ENCODE data around the gene OSER1. TPM values are rescaled to one million over a fixed set of nuclear protein-coding genes. Genes with fewer than 3 reads are reported as not detected.

Gene OSER1
- total and polyA plus RNA-seq, 9 of the 15 experiments (the other 6 are each of a cell fraction or from before 2014, with no cell fraction given): 15.5 to 57.3 (median 19.9) TPM

DNA sequence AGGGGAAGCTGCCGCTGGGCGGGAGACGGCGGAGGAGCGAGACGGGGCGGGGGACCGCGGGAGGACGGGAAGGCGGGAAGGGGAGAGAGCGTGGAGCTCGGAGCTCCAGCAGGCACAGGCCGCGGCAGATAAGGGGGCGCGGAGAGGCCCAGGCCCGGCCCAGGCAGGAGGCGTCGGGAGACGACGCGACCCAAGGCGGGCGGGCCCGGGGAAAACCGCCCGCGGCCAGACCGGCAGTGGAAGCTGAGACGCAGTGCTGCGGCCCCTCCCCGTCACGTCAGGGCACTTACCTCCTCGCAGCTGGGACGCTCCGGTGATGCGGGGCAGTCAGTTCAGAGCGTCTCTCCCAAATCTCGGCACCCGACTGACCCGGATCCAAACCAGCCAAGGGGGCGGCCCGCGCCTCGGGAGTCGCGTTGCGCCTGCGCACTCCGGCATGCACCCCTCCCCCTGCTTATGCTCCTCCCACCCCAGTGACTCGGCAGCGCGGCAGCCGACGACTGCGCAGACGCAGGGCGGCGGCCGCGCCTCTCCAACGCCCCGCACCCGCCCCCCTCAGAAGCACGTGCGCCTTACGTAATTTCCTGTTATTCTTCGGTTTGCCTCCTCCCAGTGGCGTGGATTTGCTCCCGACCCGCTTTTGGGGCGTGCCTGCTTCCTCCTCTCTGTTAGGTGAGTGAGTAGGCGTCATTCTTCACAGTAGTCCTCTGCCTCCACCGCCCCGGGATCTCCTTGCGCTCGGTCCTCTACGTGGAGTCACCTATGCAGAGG lies at the start of gene OSER1 (continued):
- TF ChIP-seq, protein P1, sequence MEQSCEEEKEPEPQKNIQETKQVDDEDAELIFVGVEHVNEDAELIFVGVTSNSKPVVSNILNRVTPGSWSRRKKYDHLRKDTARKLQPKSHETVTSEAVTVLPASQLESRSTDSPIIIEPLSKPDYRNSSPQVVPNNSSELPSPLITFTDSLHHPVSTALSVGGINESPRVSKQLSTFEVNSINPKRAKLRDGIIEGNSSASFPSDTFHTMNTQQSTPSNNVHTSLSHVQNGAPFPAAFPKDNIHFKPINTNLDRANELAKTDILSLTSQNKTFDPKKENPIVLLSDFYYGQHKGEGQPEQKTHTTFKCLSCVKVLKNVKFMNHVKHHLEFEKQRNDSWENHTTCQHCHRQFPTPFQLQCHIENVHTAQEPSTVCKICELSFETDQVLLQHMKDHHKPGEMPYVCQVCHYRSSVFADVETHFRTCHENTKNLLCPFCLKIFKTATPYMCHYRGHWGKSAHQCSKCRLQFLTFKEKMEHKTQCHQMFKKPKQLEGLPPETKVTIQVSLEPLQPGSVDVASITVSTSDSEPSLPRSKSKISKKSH (CRISPR knock-in tag; IDR thresholded peaks at IDR 0.05): no peak
- no peak for TF ChIP-seq ZNF217 (CRISPR knock-in tag; IDR thresholded peaks at IDR 0.05)
- no peak for TF ChIP-seq BDP1 (IDR thresholded peaks at IDR 0.05; ENCODE audit: insufficient read depth, insufficient read length)
- TF ChIP-seq, protein P2, sequence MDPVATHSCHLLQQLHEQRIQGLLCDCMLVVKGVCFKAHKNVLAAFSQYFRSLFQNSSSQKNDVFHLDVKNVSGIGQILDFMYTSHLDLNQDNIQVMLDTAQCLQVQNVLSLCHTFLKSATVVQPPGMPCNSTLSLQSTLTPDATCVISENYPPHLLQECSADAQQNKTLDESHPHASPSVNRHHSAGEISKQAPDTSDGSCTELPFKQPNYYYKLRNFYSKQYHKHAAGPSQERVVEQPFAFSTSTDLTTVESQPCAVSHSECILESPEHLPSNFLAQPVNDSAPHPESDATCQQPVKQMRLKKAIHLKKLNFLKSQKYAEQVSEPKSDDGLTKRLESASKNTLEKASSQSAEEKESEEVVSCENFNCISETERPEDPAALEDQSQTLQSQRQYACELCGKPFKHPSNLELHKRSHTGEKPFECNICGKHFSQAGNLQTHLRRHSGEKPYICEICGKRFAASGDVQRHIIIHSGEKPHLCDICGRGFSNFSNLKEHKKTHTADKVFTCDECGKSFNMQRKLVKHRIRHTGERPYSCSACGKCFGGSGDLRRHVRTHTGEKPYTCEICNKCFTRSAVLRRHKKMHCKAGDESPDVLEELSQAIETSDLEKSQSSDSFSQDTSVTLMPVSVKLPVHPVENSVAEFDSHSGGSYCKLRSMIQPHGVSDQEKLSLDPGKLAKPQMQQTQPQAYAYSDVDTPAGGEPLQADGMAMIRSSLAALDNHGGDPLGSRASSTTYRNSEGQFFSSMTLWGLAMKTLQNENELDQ (CRISPR knock-in tag; IDR thresholded peaks at IDR 0.05; ENCODE audit: borderline replicate concordance): no peak
- TF ChIP-seq ZBTB40 (IDR thresholded peaks at IDR 0.05): peak; percentile 82
- TF ChIP-seq ZBTB40 (CRISPR knock-in tag; IDR thresholded peaks at IDR 0.05): no peak
- peak; percentile 84; the same call in 1 of the 2 replicates for TF ChIP-seq E2F1 (CRISPR knock-in tag; IDR thresholded peaks at IDR 0.05)
- TF ChIP-seq SREBF1 (IDR thresholded peaks at IDR 0.05; ENCODE audit: borderline replicate concordance, low read depth, low read length): no peak
- no peak for TF ChIP-seq U2AF2 (optimal IDR thresholded peaks at IDR 0.05; ENCODE audit: low read depth, low read length)
- TF ChIP-seq SMARCA4 (IDR thresholded peaks at IDR 0.05): no peak
- TF ChIP-seq NFRKB (IDR thresholded peaks at IDR 0.05; ENCODE audit: low read depth): no peak
- TF ChIP-seq BRCA1 (IDR thresholded peaks at IDR 0.05): no peak
- no peak for TF ChIP-seq BRCA1 (CRISPR knock-in tag; IDR thresholded peaks at IDR 0.05)
